ENCODE measurements around the gene NR1I3.

DNA sequence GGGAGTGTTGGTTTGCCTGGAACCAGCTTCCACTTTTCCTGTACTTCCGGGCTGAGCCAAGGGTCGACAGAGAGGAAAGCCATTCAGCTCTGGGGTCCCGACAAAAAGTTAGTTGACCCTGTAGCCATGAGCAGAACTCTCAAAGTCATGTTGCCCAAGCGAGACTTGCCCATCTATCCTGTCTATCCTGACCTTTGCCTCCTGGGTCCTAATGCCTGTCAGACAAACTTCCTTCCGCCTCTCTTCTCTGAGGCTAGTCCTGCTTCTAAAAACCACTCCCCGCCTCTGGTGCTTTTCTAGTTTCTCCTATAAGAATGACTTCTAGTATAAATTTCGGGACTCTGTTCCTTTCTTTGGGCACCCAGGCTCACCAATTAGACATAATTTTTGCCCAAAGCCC is 12.8 kb upstream of the NR1I3 start:
- TF ChIP-seq ZNF146 (tag by site-specific recombination; IDR thresholded peaks at IDR 0.05) (no peak), ZBTB21 (tag by site-specific recombination; IDR thresholded peaks at IDR 0.05) (no peak), KLF16 (tag by site-specific recombination; IDR thresholded peaks at IDR 0.05) (no peak), SP3 (tag by site-specific recombination; IDR thresholded peaks at IDR 0.05) (no peak), ZNF274 (IDR thresholded peaks at IDR 0.05; ENCODE audit: low read length) (no peak), ZNF274 (tag by site-specific recombination; IDR thresholded peaks at IDR 0.05; ENCODE audit: borderline replicate concordance) (no peak), ZNF830 (tag by site-specific recombination; IDR thresholded peaks at IDR 0.05; ENCODE audit: low read depth) (no peak), ZNF114 (tag by site-specific recombination; IDR thresholded peaks at IDR 0.05) (no peak), ZNF843 (tag by site-specific recombination; IDR thresholded peaks at IDR 0.05) (no peak), IKZF3 (tag by site-specific recombination; IDR thresholded peaks at IDR 0.05) (no peak)
- TF ChIP-seq, protein P1, sequence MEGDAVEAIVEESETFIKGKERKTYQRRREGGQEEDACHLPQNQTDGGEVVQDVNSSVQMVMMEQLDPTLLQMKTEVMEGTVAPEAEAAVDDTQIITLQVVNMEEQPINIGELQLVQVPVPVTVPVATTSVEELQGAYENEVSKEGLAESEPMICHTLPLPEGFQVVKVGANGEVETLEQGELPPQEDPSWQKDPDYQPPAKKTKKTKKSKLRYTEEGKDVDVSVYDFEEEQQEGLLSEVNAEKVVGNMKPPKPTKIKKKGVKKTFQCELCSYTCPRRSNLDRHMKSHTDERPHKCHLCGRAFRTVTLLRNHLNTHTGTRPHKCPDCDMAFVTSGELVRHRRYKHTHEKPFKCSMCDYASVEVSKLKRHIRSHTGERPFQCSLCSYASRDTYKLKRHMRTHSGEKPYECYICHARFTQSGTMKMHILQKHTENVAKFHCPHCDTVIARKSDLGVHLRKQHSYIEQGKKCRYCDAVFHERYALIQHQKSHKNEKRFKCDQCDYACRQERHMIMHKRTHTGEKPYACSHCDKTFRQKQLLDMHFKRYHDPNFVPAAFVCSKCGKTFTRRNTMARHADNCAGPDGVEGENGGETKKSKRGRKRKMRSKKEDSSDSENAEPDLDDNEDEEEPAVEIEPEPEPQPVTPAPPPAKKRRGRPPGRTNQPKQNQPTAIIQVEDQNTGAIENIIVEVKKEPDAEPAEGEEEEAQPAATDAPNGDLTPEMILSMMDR (tag by site-specific recombination; IDR thresholded peaks at IDR 0.05) = no peak
- TF ChIP-seq, protein P2, sequence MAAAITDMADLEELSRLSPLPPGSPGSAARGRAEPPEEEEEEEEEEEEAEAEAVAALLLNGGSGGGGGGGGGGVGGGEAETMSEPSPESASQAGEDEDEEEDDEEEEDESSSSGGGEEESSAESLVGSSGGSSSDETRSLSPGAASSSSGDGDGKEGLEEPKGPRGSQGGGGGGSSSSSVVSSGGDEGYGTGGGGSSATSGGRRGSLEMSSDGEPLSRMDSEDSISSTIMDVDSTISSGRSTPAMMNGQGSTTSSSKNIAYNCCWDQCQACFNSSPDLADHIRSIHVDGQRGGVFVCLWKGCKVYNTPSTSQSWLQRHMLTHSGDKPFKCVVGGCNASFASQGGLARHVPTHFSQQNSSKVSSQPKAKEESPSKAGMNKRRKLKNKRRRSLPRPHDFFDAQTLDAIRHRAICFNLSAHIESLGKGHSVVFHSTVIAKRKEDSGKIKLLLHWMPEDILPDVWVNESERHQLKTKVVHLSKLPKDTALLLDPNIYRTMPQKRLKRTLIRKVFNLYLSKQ (tag by site-specific recombination; IDR thresholded peaks at IDR 0.05; ENCODE audit: borderline replicate concordance) = no peak

Measured in HEK293 (cell line).